ENCODE results near the gene TAF6. TPM values are rescaled to one million over a fixed set of nuclear protein-coding genes. Genes with fewer than 3 reads are reported as not detected.
A peak's percentile ranks its signal among the peaks of the same experiment; 100 is the strongest.

Gene TAF6
- total RNA-seq, 1 experiment from 2014 or later: 47.2 TPM

GRCh38 chr7:100109521-100110163 is 9.5 kb downstream of the TAF6 start:
- BruUV-seq (replicated peaks): no TSS peak
- intact Hi-C loops (cut with micrococcal nuclease): no loop called here
- H3K9me3 Mint-ChIP-seq (ENCODE audit: unreplicated experiment): no peaks in the 10 kb centered on the region
- no peak for DNase-seq (ENCODE audit: unreplicated experiment)
- H3K4me3 Mint-ChIP-seq (ENCODE audit: unreplicated experiment): no peak overlapping the region
- no peaks in the 10 kb centered on the region for H3K4me1 Mint-ChIP-seq (ENCODE audit: insufficient read depth, unreplicated experiment)
- POLR2A ChIA-PET: no interaction called here
- H3K36me3 Mint-ChIP-seq (ENCODE audit: insufficient read depth, unreplicated experiment): peaks cover 55% of the 10 kb centered on the region
- TF ChIP-seq, protein P1, sequence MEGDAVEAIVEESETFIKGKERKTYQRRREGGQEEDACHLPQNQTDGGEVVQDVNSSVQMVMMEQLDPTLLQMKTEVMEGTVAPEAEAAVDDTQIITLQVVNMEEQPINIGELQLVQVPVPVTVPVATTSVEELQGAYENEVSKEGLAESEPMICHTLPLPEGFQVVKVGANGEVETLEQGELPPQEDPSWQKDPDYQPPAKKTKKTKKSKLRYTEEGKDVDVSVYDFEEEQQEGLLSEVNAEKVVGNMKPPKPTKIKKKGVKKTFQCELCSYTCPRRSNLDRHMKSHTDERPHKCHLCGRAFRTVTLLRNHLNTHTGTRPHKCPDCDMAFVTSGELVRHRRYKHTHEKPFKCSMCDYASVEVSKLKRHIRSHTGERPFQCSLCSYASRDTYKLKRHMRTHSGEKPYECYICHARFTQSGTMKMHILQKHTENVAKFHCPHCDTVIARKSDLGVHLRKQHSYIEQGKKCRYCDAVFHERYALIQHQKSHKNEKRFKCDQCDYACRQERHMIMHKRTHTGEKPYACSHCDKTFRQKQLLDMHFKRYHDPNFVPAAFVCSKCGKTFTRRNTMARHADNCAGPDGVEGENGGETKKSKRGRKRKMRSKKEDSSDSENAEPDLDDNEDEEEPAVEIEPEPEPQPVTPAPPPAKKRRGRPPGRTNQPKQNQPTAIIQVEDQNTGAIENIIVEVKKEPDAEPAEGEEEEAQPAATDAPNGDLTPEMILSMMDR (IDR thresholded peaks at IDR 0.05; ENCODE audit: unreplicated experiment): no peak
- no peaks in the 10 kb centered on the region for H3K27me3 Mint-ChIP-seq (ENCODE audit: insufficient read depth, unreplicated experiment)
- no peak overlapping the region for H3K27ac Mint-ChIP-seq (ENCODE audit: low read depth, unreplicated experiment)
- CTCF ChIA-PET: interaction anchor here (0.6 kb wide), 1 partner anchor 107 kb away, joined by 3 read pairs; no protein-coding TSS in a partner anchor

DNA sequence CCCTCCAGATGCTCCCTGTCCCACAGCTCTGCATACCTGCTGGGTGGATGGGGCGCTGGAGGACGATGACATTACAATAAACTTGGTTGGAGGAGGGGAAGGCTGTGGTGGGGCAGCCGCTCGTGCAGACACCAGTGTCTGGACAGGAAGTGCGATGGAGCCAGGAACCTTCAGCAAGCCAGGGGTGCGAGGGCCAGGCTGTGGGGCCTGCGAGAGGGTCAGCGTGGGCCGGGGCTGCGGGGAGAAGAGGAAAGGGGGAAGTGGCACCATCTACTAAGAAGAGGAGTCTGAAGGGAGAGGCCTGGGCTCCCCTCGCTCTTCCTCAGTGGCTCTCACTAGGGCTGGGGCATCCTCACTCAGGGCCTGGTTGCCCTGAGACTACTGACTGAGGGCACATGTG is 11.3 kb downstream of the TAF6 start:
- BruUV-seq (replicated peaks): no TSS peak
- intact Hi-C loops (cut with micrococcal nuclease): no loop called here
- Mint-ChIP-seq H3K27ac (ENCODE audit: low read depth, unreplicated experiment) (no peak overlapping the region), H3K36me3 (ENCODE audit: insufficient read depth, unreplicated experiment) (peaks cover 59% of the 10 kb centered on the region), H3K27me3 (ENCODE audit: insufficient read depth, unreplicated experiment) (no peaks in the 10 kb centered on the region), H3K9me3 (ENCODE audit: unreplicated experiment) (no peaks in the 10 kb centered on the region), H3K4me3 (ENCODE audit: unreplicated experiment) (no peak overlapping the region), H3K4me1 (ENCODE audit: insufficient read depth, unreplicated experiment) (peaks cover 4% of the 10 kb centered on the region)
- POLR2A ChIA-PET: no interaction called here
- TF ChIP-seq, protein P1 (IDR thresholded peaks at IDR 0.05; ENCODE audit: unreplicated experiment): no peak
- CTCF ChIA-PET: interaction anchor here (0.6 kb wide), 1 partner anchor 34 kb away, joined by 4 read pairs; no protein-coding TSS in a partner anchor
- DNase-seq (ENCODE audit: unreplicated experiment): no peak

DNA sequence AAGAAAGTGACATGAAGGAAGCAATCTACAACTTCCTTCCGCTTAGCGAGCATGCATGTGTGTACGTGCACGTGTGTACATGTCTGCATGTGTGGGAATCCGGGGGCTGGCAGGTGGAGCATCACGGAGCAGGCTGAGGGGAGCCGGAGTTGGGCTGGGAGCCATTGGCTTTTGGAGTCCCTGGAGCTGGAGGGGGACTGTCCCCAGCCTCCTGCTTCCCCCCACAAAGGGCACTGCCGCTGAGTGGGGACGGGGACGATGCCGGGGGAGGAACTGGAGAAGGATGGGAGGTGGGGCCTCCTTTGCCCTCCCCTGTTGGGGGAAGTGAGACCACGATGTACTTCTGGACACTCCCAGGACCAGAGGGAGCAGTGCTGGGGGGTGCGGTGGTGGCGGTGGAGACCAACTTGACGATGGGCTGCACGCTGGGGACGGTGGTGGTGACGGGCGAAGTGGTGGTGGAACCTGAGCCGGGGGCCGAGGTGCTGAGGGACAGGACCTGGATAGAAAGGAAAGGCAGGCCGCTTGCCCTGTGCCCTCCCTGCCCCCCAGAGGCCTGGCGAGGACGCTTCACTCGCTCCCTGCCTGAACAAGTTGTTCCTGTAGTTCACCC is 11.9 kb downstream of the TAF6 start:
- intact Hi-C loops (cut with micrococcal nuclease): no loop called here
- BruUV-seq (replicated peaks): TSS peak; percentile 83
- H3K4me3 Mint-ChIP-seq (ENCODE audit: unreplicated experiment): no peak overlapping the region
- DNase-seq (ENCODE audit: unreplicated experiment): no peak
- H3K4me1 Mint-ChIP-seq (ENCODE audit: insufficient read depth, unreplicated experiment): peaks cover 4% of the 10 kb centered on the region
- no peaks in the 10 kb centered on the region for H3K27me3 Mint-ChIP-seq (ENCODE audit: insufficient read depth, unreplicated experiment)
- CTCF ChIA-PET: interaction anchor here (0.6 kb wide), 2 partner anchors 13 to 35 kb away, joined by 3 to 4 read pairs; no protein-coding TSS in a partner anchor
- TF ChIP-seq, protein P1 (IDR thresholded peaks at IDR 0.05; ENCODE audit: unreplicated experiment): no peak
- no peak overlapping the region for H3K27ac Mint-ChIP-seq (ENCODE audit: low read depth, unreplicated experiment)
- H3K36me3 Mint-ChIP-seq (ENCODE audit: insufficient read depth, unreplicated experiment): peaks cover 58% of the 10 kb centered on the region
- H3K9me3 Mint-ChIP-seq (ENCODE audit: unreplicated experiment): no peaks in the 10 kb centered on the region
- POLR2A ChIA-PET: interaction anchor here (0.6 kb wide), 1 partner anchor 1213 kb away, joined by 3 read pairs; no protein-coding TSS in a partner anchor

DNA sequence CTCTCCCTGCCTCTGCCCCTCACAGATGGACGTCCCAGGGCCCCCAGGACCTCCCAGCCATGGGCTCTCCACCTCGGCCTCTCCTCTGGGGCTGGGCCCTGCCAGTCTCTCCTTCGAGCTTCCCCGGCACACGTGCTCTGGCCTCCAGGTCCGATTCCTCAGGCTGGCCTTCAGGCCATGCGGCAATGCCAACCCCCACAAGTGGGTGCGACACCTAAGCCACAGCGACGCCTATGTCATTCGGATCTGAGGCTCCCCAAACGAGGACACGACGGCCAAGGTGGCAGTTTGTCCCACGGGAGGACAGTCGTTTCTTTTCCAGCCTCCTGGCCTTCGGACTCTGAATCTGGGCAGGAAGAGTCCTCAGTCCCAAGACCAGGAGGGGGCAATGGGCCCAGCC is 12.5 kb downstream of the TAF6 start:
- DNase-seq (ENCODE audit: unreplicated experiment): no peak
- TF ChIP-seq, protein P1 (IDR thresholded peaks at IDR 0.05; ENCODE audit: unreplicated experiment): no peak
- ChIA-PET CTCF (interaction anchor here (0.6 kb wide), 1 partner anchor 13 kb away, joined by 3 read pairs; no protein-coding TSS in a partner anchor), POLR2A (interaction anchor here (0.6 kb wide), 1 partner anchor 1213 kb away, joined by 3 read pairs; no protein-coding TSS in a partner anchor)
- Mint-ChIP-seq H3K9me3 (ENCODE audit: unreplicated experiment) (no peaks in the 10 kb centered on the region), H3K4me3 (ENCODE audit: unreplicated experiment) (no peak overlapping the region), H3K4me1 (ENCODE audit: insufficient read depth, unreplicated experiment) (peaks cover 4% of the 10 kb centered on the region), H3K27ac (ENCODE audit: low read depth, unreplicated experiment) (no peak overlapping the region), H3K36me3 (ENCODE audit: insufficient read depth, unreplicated experiment) (peaks cover 52% of the 10 kb centered on the region), H3K27me3 (ENCODE audit: insufficient read depth, unreplicated experiment) (no peaks in the 10 kb centered on the region)
- intact Hi-C loops (cut with micrococcal nuclease): no loop called here
- no TSS peak for BruUV-seq (replicated peaks)

All from MCF 10A (cell line).